ENCODE results near the gene PTPN6. TPM values are rescaled to one million over a fixed set of nuclear protein-coding genes. Genes with fewer than 3 reads are reported as not detected.
A peak's percentile ranks its signal among the peaks of the same experiment; 100 is the strongest.

The PTPN6 gene
- total and polyA plus RNA-seq, 9 of the 15 experiments (the other 6 are each of a cell fraction or from before 2014, with no cell fraction given): 1.5 to 5.1 (median 3.9) TPM

- TF ChIP-seq ARID1B (IDR thresholded peaks at IDR 0.05): peak; percentile 18; the same call in 1 of the 2 replicates
- TF ChIP-seq GATAD2A (IDR thresholded peaks at IDR 0.05): peak; percentile 93
- TF ChIP-seq HNRNPK (IDR thresholded peaks at IDR 0.05; ENCODE audit: low read depth, low read length, poor library complexity, severe bottlenecking): peak; percentile 63
- no peak for TF ChIP-seq BMI1 (IDR thresholded peaks at IDR 0.05; ENCODE audit: low read length)
- 0 out of 2 replicates have a peak, but pooled peaks have one; percentile 8 for TF ChIP-seq JUND (IDR thresholded peaks at IDR 0.05; ENCODE audit: borderline replicate concordance, low read depth, low read length)
- TF ChIP-seq JUND (tag; IDR thresholded peaks at IDR 0.05; ENCODE audit: borderline replicate concordance, low read depth, low read length): no peak
- TF ChIP-seq MNT (conservative IDR thresholded peaks at IDR 0.05): peak in 1 of 2 experiments; percentile 50; a peak in 2 of 4 replicates
- TF ChIP-seq IRF2 (CRISPR knock-in tag; IDR thresholded peaks at IDR 0.05): no peak
- TF ChIP-seq POLR2B (IDR thresholded peaks at IDR 0.05; ENCODE audit: low read depth, partially characterized antibody): peak; percentile 45
- no peak for TF ChIP-seq ZBTB12 (CRISPR knock-in tag; IDR thresholded peaks at IDR 0.05)
- no peak for TF ChIP-seq CREB3L1 (IDR thresholded peaks at IDR 0.05; ENCODE audit: borderline replicate concordance, low read depth)
- TF ChIP-seq ZBTB7A (IDR thresholded peaks at IDR 0.05; ENCODE audit: borderline replicate concordance, control insufficient read depth, low read depth, low read length): peak; percentile 34; the same call in 1 of the 2 replicates
- TF ChIP-seq NRF1 (conservative IDR thresholded peaks at IDR 0.05 in 1 of 2, IDR thresholded peaks at IDR 0.05 in 1 of 2): 0 out of 4 replicates have a peak, but pooled peaks of 1 of the 2 experiments have one; percentile 13
Measured at GRCh38 chr12:6927379-6928021, 23.7 kb upstream of the PTPN6 start, which contains the start of gene ATN1 (continued).

Measured in K562 (cell line).